Lung (tissue), 12 donors: ENCODE results near the gene STRIP1. TPM values are rescaled to one million over a fixed set of nuclear protein-coding genes. Genes with fewer than 3 reads are reported as not detected.

ENCODE experiments used
- ATAC-seq: fragments of 200-7000 bp; cut with Tn5 transposase; one replicate; pipeline ENCODE4 v1.9.1; 2020; ENCODE audit warnings: moderate number of reproducible peaks; ENCODE audit not compliant: insufficient read depth, low FRiP score
- DNase-seq, 3 donors: peaks; one replicate each; pipeline ENCODE4 v3.0.0-alpha.2; 2013 to 2017
- H3K27ac ChIP-seq, 2 donors: one replicate each; pipeline ENCODE4 v1.5.1; 2013; ENCODE audit warnings: mild to moderate bottlenecking in 2 of 2, moderate library complexity in 2 of 2, control low read depth in 1 of 2, inconsistent platforms in 1 of 2, low read depth in 1 of 2, low read length in 1 of 2
- H3K27me3 ChIP-seq, 3 donors: one replicate each; pipeline ENCODE4 v1.5.1; 2013; ENCODE audit warnings: low read length in 2 of 3; ENCODE audit not compliant: control insufficient read depth in 3 of 3, insufficient read depth in 3 of 3
- H3K36me3 ChIP-seq, 4 donors: one replicate each; pipeline ENCODE4 v1.5.1; 2013; ENCODE audit warnings: low read length in 4 of 4, mild to moderate bottlenecking in 1 of 4, moderate library complexity in 1 of 4; ENCODE audit not compliant: control insufficient read depth in 4 of 4, insufficient read depth in 4 of 4
- H3K4me1 ChIP-seq, 5 donors: one replicate each; pipeline ENCODE4 v1.5.1; 2013; ENCODE audit warnings: low read length in 5 of 5, mild to moderate bottlenecking in 2 of 5, moderate library complexity in 1 of 5; ENCODE audit not compliant: control insufficient read depth in 5 of 5, insufficient read depth in 5 of 5
- H3K4me3 ChIP-seq: one replicate; pipeline ENCODE4 v1.5.1; 2013; ENCODE audit warnings: mild to moderate bottlenecking, control low read depth, moderate library complexity
- H3K9ac ChIP-seq, 2 donors: one replicate each; pipeline ENCODE4 v1.5.1; 2013; ENCODE audit warnings: low read length in 2 of 2, control low read depth in 1 of 2; ENCODE audit not compliant: insufficient read depth in 1 of 2
- H3K9me3 ChIP-seq, 4 donors: one replicate each; pipeline ENCODE4 v1.5.1; 2013; ENCODE audit warnings: low read length in 3 of 4, mild to moderate bottlenecking in 1 of 4, moderate library complexity in 1 of 4; ENCODE audit not compliant: control insufficient read depth in 4 of 4, insufficient read depth in 3 of 4
- CTCF ChIP-seq: IDR thresholded peaks from 2 replicates; pipeline ENCODE4 v1.5.1; 2012; ENCODE audit warnings: mild to moderate bottlenecking; ENCODE audit errors: control extremely low read depth, extremely low read depth
- WGBS, 2 donors: extraction: QIAGEN DNeasy Blood & Tissue Kit; methylation state at CpG; one replicate each; pipeline ENCODE4 v1.1.7; 2013; 5-methylcytosine and 5-hydroxymethylcytosine counted together
- polyA plus RNA-seq, 2 donors: library from polyadenylated mRNA; stranded (reverse); fragments of 200-250 nt; gene quantifications; one replicate each; pipeline ENCODE4 v1.2.1, GENCODE V29; 2013
- total RNA-seq, 2 donors: library from RNA; depleted of rRNA in 1 of 2; stranded (reverse); fragments of >200 nt in 1 of 2; gene quantifications; one replicate each; pipeline ENCODE4 v1.2.1, GENCODE V29; 2014 to 2021
- donor health status: control.
- donor health status: control.
- donor health status: Bipolar disorder and iron deficiency.
- donor health status: healthy.
- donor health status: DM: yes; HTN: yes; CAD: no.

Gene STRIP1
- total and polyA plus RNA-seq, 4 donors, result 11.7 to 68.2 (median 28.5) TPM

GRCh38 chr1:109986054-109986444 lies 48.4 kb upstream of the STRIP1 start:
- WGBS, 2 donors, result 81% methylated on average over 3 of the region's 3 CpGs
- peak overlapping the region; percentile 91 to 94 for H3K9ac ChIP-seq
- peaks cover 0 to 36% (median 6%) of the 10 kb centered on the region in 5 donors for H3K4me1 ChIP-seq

GRCh38 chr1:109988349-109988914 lies 46.0 kb upstream of the STRIP1 start:
- H3K4me1 ChIP-seq, result peaks cover 5 to 40% (median 6%) of the 10 kb centered on the region in 5 donors
- no peaks in the 10 kb centered on the region for H3K27me3 ChIP-seq
- DNase-seq (no peak), ATAC-seq (no peak)
- H3K27ac ChIP-seq, result no peak overlapping the region
- H3K4me3 ChIP-seq, result no peak overlapping the region
- H3K9me3 ChIP-seq, result no peaks in the 10 kb centered on the region
- no peak overlapping the region for H3K9ac ChIP-seq
- TF ChIP-seq CTCF, result no peak
- WGBS, 2 donors, result 84 to 89% methylated on average over 3 of the region's 3 CpGs
- H3K36me3 ChIP-seq, result peaks cover 2 to 5% (median 3%) of the 10 kb centered on the region in 4 donors

More at GRCh38 chr1:109986054-109986444, 48.4 kb upstream of the STRIP1 start:
- Histone ChIP-seq H3K27me3 (no peaks in the 10 kb centered on the region), H3K27ac (no peak overlapping the region), H3K9me3 (no peaks in the 10 kb centered on the region), H3K36me3 (peaks cover 0 to 5% (median 1%) of the 10 kb centered on the region in 4 donors), H3K4me3 (peak overlapping the region; percentile 82)
- DNase-seq (no peak), ATAC-seq (no peak)
- TF ChIP-seq CTCF, result no peak

- DNase-seq, result no peak
- 64% methylated on average over 9 of the region's 9 CpGs for WGBS, 2 donors
- ATAC-seq, result no peak
- Histone ChIP-seq H3K4me1 (peaks cover 6 to 50% (median 13%) of the 10 kb centered on the region in 5 donors), H3K36me3 (peaks cover 2 to 5% (median 3%) of the 10 kb centered on the region in 4 donors), H3K4me3 (no peak overlapping the region), H3K9ac (no peak overlapping the region), H3K9me3 (no peaks in the 10 kb centered on the region), H3K27me3 (no peaks in the 10 kb centered on the region), H3K27ac (no peak overlapping the region)
- no peak for TF ChIP-seq CTCF
Observed at GRCh38 chr1:109989506-109990301, 44.7 kb upstream of the STRIP1 start.
